HG02623 (cell line): ENCODE measurements around the gene COPS4.
A peak's percentile ranks its signal among the peaks of the same experiment; 100 is the strongest.
"Not testable (repeated sequence)": the region's sequence is repeated elsewhere in the genome, so short reads cannot be mapped to it uniquely, and the experiment has no call there.

Experiments used
- ATAC-seq: cut with Tn5 transposase; IDR thresholded peaks from one replicate; pipeline ENCODE4 v1.9.1; 2021; ENCODE audit warnings: moderate library complexity; ENCODE audit not compliant: unreplicated experiment

The COPS4 gene

GRCh38 chr4:83034630-83035494 is at the start of gene COPS4:
TSS of gene COPS4 (plus strand) at chr4:83035183. CDS start at chr4:83035225, 42 bp downstream.
- ATAC-seq: peak; percentile 97

DNA sequence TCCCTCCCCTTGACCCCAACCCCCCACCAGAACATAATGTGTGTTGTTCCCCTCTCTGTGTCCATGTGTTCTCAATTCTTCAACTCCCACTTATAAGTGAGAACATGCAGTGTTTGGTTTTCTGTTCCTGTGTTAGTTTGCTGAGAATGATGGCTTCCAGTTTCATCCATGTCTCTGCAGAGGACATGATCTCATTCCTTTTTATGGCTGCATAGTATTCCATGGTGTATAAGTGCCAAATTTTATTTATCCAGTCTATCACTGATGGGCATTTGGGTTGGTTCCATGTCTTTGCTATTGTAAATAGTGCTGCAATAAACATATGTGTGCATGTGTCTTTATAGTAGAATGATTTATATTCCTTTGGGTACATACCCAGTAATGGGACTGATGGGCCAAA is 47.5 kb upstream of the COPS4 start:
- not testable (repeated sequence) for ATAC-seq

DNA sequence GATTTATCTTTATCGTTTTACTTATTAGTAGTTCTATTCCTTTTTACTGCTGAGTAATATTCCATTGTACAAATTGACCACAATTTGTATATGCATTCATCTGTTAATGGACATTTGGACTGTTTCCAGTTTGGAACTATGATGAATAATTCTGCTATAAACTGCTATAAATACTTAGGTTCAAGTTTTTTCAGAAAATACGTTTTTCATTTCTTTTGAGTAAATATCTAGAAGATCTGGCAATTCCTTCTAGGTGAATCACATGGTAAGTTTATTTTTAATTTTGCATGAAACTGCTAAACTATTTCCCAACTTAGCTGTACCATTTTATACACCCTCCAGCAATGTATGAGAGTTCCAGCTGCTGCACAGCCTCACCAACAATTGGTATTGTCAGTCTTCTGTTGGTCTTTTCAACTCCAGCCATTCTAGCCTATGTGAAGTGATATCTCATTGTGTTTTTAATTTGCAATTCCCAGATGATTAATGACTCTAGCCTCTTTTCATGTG is 46.6 kb upstream of the COPS4 start:
- no peak for ATAC-seq

- ATAC-seq: peak; percentile 90
These were observed 45.2 kb upstream of the COPS4 start for GRCh38 chr4:82989575-82990429.

DNA sequence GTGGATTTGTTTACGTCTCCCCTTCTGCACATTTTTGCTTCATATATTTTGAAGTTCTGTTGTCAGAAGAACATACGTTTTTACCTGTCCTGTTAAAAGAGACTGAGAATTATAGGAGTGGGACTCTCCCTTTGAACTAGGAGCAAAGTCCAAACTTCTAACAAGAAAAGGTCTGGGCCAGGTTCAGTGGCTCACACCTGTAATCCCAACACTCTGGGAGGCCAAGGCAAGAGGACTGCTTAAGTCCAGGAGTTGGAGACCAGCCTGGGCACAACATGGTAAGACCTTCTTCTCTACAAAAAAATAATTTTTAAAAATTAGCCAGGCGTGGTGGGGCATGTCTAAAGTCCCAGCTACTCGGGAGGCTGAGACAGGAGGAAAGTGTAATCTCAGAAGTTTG is 40.1 kb upstream of the COPS4 start:
- no peak for ATAC-seq

DNA sequence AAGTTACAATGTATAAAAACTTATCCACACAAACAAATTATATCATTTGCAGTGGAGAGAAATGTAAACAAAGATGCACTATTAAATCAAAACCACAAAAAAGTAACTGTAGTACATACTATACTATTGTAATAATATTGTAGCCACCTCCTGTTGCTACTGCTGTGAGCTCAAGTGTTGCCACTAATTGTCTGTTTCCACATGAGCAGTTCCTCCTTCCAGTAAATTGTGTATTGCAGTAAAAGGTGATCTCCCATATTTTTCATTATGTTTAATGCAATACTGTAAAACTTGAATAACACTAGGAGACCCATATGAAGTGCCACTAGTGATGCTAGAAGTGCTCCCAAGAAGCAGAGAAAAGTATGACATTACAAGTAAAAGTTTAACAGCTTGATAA is 36.1 kb upstream of the COPS4 start:
- ATAC-seq: no peak

GRCh38 chr4:83002329-83002728 is 32.7 kb upstream of the COPS4 start:
- no peak for ATAC-seq

DNA sequence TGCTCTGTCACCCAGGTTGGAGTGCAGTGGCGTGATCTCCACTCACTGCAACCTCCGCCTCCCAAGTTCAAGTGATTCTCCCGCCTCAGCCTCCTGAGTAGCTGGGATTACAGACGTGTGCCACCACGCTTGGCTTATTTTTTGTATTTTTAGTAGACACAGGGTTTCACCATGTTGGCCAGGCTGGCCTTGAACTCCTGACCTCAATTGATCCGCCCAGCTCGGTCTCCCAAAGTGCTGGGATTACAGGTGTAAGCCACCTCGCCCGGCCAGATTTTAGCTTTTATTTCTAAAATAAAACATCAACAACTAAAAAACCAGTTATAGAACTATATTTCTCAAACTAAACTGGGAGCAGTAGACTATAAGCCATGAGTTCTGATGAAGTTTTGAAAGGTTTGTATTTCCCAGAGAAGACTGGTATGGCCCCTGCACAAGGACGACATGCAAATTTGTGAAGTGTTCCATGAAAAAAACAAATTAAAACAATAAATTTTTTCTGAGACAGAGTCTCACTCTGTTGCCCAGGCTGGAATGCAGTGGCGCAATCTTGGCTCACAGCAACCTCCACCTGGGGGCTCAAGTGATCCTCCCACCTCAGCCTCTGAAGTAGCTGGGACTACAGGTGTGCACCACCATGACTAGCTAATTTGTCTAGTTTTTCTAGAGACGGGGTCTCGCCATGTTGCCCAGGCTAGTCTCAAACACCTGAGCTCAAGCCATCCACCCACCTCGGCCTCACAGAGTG is 31.8 kb upstream of the COPS4 start:
- not testable (repeated sequence) for ATAC-seq

- ATAC-seq: no peak
These were observed 25.5 kb upstream of the COPS4 start for GRCh38 chr4:83009529-83009928.

GRCh38 chr4:83010111-83010521 is 24.9 kb upstream of the COPS4 start:
- ATAC-seq: no peak

DNA sequence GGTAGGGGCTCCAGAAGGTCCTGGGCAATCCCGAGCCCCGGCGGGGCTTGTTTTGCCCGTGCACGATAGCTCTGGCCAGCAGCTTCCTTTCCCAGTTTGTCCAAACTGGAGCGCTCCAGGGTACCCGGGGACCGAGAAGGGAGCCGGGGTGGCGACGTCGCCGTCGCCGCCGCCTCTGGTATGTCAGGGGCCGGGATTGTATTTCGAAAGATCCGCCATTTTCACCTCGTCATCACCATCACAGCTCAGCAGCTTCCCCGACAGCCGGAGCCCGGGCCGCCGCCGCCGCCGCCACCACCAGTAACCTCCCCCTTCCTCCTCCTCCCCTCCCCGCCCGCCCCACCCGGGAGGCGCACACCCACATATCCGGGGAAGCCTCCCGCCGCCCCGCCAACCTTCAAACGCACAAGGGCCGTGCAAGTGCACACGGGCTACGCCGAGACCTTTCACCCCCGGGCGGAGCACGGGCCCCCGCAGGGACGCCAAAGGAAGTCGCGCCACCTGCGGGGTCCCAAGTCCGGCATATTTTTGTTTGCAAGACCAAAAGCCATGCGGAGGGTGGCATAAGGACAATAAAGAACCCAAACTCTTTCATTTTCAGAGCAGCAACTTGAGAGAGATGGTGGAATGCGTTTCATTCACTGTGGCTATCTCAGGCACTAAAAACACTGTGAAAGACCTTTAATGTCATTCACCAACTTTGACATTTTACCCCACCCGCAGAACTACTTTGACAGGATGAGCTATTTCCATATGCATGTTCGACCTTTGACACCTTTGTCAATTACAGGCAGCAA is 24.3 kb upstream of the COPS4 start, which contains the start of gene LIN54:
LIN54 (minus strand) TSS at position 302 of the 797 bp plus-strand sequence. CDS start 25,979 bp downstream, outside the sequence.
- peak; percentile 43 for ATAC-seq

DNA sequence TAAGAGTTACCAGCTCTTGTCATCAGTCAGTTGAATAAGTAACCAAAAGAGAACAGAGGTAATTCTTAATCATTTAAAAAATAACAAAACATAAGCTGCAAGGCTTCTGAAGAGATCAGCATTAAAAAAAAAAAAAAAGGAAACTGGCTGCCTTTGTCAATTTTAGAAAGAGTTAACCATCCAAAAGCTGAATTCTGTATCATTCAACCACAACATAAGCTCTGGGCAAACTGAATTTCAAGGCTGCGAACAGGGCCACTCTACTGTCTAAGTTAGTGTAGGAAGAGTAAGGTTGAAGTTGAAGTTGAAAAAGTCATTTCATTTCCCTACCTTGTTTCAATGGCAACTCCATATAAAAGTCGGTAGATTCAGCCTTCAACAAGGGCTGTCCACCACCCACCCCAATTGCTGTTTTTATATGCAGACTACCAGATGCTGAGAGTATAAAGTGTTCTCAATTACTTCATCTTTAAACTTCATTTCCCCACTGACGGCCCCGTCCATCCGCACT is 23.2 kb upstream of the COPS4 start:
- no peak for ATAC-seq

GRCh38 chr4:83012200-83012686 is 22.7 kb upstream of the COPS4 start:
- ATAC-seq: peak; percentile 5

DNA sequence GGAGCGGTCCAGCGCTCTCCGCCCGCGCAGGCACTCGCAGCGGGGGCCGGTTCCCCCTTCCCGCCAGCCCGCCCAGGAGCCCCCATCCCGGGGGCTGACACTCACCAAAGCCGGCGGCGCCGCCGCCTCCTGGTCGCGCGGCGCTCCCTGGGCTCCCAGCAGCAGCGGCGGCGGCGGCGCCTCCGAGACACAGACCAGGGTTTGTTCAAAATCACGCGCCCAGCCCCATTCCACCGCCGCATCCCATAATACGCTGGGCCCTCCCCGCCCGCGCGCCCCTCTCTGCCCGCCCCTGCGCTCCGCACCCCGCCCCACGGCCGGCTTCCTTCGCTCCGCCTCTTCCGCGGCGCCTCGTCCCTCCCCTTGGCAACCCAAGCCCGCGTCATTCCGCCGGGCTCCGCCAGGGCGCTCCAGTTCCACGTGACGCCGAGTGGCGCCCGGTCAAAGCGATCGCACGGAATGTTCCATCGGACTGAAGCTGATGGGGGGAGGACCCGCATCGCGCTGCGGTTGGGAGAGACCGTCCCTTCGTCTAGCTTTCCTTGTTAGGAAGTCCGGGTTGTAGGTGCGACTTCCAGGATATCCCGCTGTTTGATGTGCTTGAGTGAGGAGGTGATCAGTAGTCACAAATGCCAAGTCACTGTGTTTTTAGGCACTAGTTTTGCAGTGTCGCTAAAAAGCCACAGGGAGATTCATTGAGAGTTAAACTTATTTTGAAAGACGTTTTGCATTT is 22.1 kb upstream of the COPS4 start:
- peak; percentile 75 for ATAC-seq

DNA sequence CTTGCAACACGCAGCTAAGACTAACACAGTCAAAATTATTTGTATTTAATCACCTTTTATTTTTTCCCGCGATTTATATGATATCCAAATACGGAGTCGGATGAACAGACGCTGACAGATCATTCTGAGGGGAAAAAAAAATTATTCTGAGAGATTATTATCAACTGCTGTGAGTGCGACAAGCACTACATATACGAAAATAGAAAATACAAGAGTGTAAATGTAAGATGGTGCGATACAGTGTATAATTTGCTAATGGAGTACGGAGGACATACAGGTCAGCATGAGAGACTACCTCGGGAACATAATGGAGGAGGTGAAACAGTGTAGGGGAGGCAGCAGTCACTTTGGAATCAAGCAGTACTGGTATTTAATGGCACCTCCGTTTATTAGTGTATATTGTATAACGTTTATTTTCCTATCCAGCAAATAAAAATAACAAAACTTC is 21.5 kb upstream of the COPS4 start:
- no peak for ATAC-seq

- no peak for ATAC-seq
These were observed 21.1 kb upstream of the COPS4 start for GRCh38 chr4:83013902-83014301.

- ATAC-seq: no peak
These were observed 15.0 kb upstream of the COPS4 start for GRCh38 chr4:83019794-83020494.
